ENCODE data around the gene TMEM37.

TMEM37 gene

DNA sequence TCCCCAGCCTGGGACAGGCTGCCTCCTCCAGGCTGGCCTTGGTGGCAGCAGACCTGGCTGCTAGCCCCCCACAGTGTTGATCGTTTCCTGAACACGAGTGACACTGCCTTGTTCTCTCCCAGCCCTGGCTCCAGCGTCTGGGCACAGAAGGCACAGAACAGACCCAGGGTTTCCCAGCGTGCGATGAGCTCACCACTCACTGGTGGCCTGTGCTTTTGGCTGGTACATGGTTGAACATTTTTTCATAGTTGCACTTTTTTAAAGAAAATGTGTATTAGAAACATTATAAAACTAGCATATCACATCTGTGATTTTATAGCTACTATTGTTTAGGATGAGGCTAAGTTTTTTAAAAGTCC is 51.7 kb downstream of the TMEM37 start:
- Histone ChIP-seq H3K27ac (ENCODE audit: low read length) (no peak overlapping the region), H3K27me3 (ENCODE audit: insufficient read depth, low read length, poor library complexity) (no peaks in the 10 kb centered on the region), H3K4me3 (ENCODE audit: low read depth in 1 of 2, low read length in 2 of 2) (no peak overlapping the region), H4K20me1 (ENCODE audit: insufficient read depth, low read length) (no peaks in the 10 kb centered on the region), H3K36me3 (ENCODE audit: insufficient read depth, low read length) (no peaks in the 10 kb centered on the region), H2AFZ (ENCODE audit: low read depth, low read length) (no peak overlapping the region), H3K4me2 (ENCODE audit: insufficient read depth, low read length) (no peak overlapping the region), H3K9ac (ENCODE audit: low read depth, low read length) (no peak overlapping the region), H3K79me2 (ENCODE audit: insufficient read depth, low read length) (no peaks in the 10 kb centered on the region), H3K4me1 (ENCODE audit: insufficient read depth, low read length) (no peaks in the 10 kb centered on the region), H3K9me3 (ENCODE audit: insufficient read depth, low read length, severe bottlenecking) (no peaks in the 10 kb centered on the region)
- no peak for ATAC-seq (ENCODE audit: insufficient read depth, low read depth)
- TF ChIP-seq, protein P1, sequence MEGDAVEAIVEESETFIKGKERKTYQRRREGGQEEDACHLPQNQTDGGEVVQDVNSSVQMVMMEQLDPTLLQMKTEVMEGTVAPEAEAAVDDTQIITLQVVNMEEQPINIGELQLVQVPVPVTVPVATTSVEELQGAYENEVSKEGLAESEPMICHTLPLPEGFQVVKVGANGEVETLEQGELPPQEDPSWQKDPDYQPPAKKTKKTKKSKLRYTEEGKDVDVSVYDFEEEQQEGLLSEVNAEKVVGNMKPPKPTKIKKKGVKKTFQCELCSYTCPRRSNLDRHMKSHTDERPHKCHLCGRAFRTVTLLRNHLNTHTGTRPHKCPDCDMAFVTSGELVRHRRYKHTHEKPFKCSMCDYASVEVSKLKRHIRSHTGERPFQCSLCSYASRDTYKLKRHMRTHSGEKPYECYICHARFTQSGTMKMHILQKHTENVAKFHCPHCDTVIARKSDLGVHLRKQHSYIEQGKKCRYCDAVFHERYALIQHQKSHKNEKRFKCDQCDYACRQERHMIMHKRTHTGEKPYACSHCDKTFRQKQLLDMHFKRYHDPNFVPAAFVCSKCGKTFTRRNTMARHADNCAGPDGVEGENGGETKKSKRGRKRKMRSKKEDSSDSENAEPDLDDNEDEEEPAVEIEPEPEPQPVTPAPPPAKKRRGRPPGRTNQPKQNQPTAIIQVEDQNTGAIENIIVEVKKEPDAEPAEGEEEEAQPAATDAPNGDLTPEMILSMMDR (IDR thresholded peaks at IDR 0.05; ENCODE audit: borderline replicate concordance, extremely low read depth, low read length, poor library complexity, severe bottlenecking), result no peak
- no peak for TF ChIP-seq EZH2 (IDR thresholded peaks at IDR 0.05; ENCODE audit: borderline replicate concordance, low read depth, low read length, severe bottlenecking)
- DNase-seq, result no peak

DNA sequence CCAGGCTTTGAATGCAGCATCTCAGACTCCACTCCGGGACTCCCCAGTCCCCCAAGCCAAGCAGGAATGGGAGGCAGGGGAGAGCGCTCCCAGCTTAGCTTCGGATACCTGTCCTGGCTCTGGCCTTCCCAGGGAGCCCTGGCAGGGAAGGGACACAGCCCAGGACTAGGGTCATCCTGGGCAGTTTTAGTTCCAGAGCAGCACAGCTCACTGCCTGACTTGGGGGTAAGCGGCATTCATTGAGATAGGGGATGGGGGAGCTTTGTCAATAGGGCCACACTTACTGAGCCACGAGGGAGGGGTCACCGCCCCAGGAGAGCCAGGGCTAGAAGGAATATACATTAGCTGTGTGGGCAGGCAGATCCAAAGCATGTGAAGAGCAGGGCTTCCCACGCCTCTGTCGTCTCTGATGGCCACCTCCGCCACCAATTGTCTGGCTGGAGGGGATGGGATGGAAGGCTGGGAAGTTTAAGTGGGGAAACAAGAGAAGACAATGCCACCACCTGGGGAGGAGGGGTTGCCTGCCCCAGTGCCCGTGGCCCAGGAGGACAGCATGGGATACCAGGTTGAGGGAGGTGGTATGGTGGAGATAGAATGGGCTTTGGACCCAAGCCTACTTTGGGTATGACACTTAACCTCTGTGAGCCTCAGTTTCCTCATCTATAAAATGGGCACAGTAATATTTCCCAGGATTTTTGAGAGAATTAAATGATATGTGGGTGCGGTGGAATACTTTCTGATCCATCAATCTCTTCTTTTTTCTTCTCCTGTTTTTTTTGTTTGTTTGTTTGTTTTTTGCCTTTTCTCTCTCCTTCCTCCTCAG is 52.5 kb downstream of the TMEM37 start:
- H3K9me3 ChIP-seq (ENCODE audit: insufficient read depth, low read length, severe bottlenecking), result no peaks in the 10 kb centered on the region
- no peak overlapping the region for H3K4me3 ChIP-seq (ENCODE audit: low read depth in 1 of 2, low read length in 2 of 2)
- ATAC-seq (ENCODE audit: insufficient read depth, low read depth), result no peak
- DNase-seq, result no peak
- H4K20me1 ChIP-seq (ENCODE audit: insufficient read depth, low read length), result no peaks in the 10 kb centered on the region
- no peaks in the 10 kb centered on the region for H3K36me3 ChIP-seq (ENCODE audit: insufficient read depth, low read length)
- H3K79me2 ChIP-seq (ENCODE audit: insufficient read depth, low read length), result no peaks in the 10 kb centered on the region
- H3K9ac ChIP-seq (ENCODE audit: low read depth, low read length), result no peak overlapping the region
- no peak overlapping the region for H3K27ac ChIP-seq (ENCODE audit: low read length)
- no peaks in the 10 kb centered on the region for H3K4me1 ChIP-seq (ENCODE audit: insufficient read depth, low read length)
- H2AFZ ChIP-seq (ENCODE audit: low read depth, low read length), result no peak overlapping the region
- no peak overlapping the region for H3K4me2 ChIP-seq (ENCODE audit: insufficient read depth, low read length)
- TF ChIP-seq, protein P1 (IDR thresholded peaks at IDR 0.05; ENCODE audit: borderline replicate concordance, extremely low read depth, low read length, poor library complexity, severe bottlenecking), result no peak
- no peak for TF ChIP-seq EZH2 (IDR thresholded peaks at IDR 0.05; ENCODE audit: borderline replicate concordance, low read depth, low read length, severe bottlenecking)
- no peaks in the 10 kb centered on the region for H3K27me3 ChIP-seq (ENCODE audit: insufficient read depth, low read length, poor library complexity)

DNA sequence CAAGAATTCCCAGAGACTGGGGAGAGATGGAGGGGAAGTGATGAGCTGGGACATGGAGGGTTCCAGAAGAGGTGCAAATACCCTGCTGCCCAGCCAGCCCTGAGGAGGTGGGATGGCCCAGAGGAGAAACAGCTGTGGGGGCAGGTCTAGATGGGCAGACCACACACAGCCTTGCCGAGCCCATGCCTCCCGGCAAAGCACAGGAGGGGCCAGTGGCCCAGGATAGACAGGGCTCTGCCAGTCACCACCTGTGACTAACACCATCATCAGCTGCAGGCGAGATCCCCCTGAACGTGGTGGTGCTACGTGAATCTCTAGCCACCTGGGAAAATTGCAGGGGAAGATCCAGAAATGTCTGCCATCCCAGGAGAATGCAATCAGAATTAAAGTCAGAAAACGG is 53.2 kb downstream of the TMEM37 start:
- Histone ChIP-seq H3K36me3 (ENCODE audit: insufficient read depth, low read length) (no peaks in the 10 kb centered on the region), H3K27me3 (ENCODE audit: insufficient read depth, low read length, poor library complexity) (no peaks in the 10 kb centered on the region), H3K9ac (ENCODE audit: low read depth, low read length) (no peak overlapping the region), H2AFZ (ENCODE audit: low read depth, low read length) (no peak overlapping the region), H3K4me1 (ENCODE audit: insufficient read depth, low read length) (no peaks in the 10 kb centered on the region), H4K20me1 (ENCODE audit: insufficient read depth, low read length) (no peaks in the 10 kb centered on the region), H3K9me3 (ENCODE audit: insufficient read depth, low read length, severe bottlenecking) (no peaks in the 10 kb centered on the region), H3K4me3 (ENCODE audit: low read depth in 1 of 2, low read length in 2 of 2) (no peak overlapping the region), H3K4me2 (ENCODE audit: insufficient read depth, low read length) (no peak overlapping the region), H3K79me2 (ENCODE audit: insufficient read depth, low read length) (no peaks in the 10 kb centered on the region), H3K27ac (ENCODE audit: low read length) (no peak overlapping the region)
- TF ChIP-seq, protein P1 (IDR thresholded peaks at IDR 0.05; ENCODE audit: borderline replicate concordance, extremely low read depth, low read length, poor library complexity, severe bottlenecking), result no peak
- no peak for TF ChIP-seq EZH2 (IDR thresholded peaks at IDR 0.05; ENCODE audit: borderline replicate concordance, low read depth, low read length, severe bottlenecking)
- DNase-seq (no peak), ATAC-seq (ENCODE audit: insufficient read depth, low read depth) (no peak)

Measured in DND-41 (cell line).